ENCODE results near the gene ZFR2. TPM values are rescaled to one million over a fixed set of nuclear protein-coding genes. Genes with fewer than 3 reads are reported as not detected.

ZFR2 gene
- total RNA-seq, 1 donor from 2014 or later, result 0.17 TPM

- DNase-seq, result no peak
Observed at GRCh38 chr19:3813473-3814392, 55.1 kb downstream of the ZFR2 start.

DNA sequence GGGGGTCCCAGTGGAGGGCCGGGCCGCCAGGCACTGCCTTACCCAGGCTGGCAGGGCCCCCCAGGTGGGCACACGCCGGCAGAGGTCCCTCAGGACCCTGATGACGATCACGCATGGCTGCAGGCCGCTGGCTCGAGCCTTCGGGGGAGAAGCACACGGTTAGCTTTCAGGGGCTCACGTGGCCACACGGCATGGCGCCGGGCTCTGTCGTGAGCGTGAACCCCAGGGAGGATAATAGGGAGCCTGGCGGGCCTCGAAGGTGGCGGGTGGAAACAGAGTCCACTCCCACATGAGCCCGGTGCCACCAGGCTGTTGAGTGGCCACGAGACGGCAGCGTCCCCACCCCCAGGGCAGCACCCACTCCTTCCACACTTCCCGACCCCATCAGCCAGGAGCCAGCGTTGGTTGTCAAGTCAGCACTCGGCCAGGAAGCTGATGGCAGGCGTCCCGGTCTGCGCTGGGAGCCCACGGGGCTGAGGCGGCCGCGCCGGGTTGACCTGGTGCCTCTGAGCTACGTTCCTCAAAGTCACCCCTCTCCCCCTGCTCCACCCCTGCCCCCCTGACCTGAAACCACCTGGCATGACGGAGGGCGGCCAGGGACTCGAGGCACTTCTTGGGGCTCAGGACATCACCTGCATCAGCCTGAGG, 58.0 kb downstream of the ZFR2 start:
- no peak for DNase-seq

DNA sequence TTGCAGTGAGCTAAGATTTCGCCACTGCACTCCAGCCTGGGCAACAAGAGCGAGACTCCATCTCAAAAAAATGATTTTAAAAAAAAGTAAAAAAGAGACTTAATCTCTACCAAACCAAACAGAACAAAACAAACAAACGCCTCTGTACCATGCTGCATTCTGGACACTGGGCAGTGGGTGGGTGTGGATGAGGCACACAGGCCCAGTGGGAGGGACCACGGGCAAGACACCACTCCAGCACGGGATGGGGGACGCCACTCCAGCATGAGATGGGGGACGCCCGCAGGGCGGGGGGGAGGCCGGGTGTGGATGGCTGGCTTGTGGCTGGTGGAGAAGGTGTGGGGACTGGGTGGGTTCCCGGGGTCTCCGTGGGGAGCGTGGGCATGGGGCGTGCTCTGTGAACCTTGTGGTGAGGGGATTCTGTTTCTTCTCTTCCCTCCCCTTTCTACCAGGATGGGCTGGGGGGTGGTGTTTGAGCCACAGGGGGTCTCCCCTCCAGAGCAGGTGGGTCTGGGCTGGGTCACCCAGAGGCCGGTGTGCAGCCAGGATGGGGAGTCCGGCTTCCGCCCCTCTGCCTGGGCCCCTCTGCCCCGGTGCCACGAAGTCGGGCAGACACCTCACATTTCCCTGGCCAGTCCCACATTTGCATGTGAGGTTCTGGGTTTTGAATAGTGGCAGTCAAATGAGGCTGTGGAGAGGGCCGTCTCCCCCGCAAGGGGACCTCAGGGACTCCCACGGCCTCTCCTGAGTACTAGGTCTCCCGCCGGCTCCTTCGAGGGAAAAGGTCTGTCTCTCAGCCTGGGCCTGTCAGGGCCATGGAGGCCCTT, 58.7 kb downstream of the ZFR2 start:
- DNase-seq, result no peak

GRCh38 chr19:3808420-3809143, 60.3 kb downstream of the ZFR2 start:
- no peak for DNase-seq

DNA sequence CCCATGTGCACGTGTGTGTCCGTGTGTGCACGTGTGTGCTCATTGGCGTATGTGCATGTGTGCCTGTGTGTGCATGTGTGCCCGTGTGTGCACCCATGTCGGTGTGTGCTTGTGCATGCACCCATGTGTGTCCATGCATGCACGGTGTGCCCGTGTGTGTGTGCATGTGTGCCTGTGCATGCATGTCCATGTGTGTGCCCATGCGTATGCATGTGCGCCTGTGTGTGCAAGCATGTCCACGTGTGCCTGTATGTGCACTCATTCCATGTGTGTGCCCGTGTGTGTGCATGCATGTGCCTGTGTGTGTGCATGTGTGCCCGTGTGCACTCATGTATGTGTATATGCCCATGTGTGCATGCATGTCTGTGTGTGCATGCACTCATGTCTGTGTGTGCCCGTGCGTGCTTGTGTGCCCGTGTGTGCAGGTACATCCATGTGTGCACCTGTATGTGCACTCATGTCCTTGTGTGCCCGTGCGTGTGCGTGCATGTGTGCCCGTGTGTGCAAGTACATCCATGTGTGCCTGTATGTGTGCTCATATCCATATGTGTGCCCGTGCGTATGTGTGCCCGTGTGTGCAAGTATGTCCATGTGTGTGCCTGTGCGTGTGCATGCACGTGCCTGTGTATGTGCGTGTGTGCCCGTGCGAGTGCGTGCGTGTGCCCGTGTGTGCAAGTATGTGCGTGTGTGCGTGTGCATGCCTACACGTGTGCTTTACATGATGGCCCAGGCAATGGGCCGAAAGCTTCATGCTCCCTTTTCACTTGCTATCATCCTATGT, 61.1 kb downstream of the ZFR2 start:
- no peak for DNase-seq

DNA sequence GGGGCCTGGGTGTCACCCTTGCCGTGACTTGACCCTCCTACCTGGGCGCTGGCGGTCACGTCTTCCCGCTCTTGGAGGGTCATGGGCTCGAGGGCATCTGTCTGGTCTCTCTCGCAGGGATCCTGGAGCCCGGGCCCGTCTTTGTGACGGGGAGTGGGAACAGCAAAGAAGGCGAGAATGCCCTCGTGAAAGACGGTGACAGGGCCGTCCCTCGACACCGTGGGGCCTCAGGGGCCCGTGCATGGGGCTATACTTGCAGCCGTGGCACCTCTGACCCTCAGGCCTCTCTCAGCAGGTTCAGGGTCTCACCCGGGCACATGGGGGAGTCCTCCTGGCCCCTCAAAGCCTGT, 61.7 kb downstream of the ZFR2 start:
- no peak for DNase-seq

DNA sequence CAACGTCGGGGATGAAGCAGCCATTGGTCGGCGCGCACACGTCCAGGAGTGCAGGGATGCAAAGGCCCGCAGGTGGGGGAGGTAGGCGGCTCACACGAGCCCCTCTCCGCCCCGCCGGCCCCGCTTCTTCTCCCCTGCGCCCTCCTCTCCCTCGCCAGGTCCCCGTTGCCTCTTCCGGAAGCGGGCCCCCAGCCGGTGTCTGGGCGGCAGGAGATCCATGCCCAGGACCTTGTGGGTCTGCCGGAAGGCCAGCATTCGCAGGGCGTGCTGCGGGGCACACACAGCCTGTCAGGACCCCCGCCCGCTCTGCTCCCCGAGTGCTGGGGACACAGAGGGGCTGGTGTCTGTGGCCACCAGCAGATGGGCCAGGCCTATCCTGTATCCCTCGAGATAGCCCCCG, 63.0 kb downstream of the ZFR2 start:
- no peak for DNase-seq

GRCh38 chr19:3804429-3804828, 64.4 kb downstream of the ZFR2 start:
- DNase-seq, result no peak

DNA sequence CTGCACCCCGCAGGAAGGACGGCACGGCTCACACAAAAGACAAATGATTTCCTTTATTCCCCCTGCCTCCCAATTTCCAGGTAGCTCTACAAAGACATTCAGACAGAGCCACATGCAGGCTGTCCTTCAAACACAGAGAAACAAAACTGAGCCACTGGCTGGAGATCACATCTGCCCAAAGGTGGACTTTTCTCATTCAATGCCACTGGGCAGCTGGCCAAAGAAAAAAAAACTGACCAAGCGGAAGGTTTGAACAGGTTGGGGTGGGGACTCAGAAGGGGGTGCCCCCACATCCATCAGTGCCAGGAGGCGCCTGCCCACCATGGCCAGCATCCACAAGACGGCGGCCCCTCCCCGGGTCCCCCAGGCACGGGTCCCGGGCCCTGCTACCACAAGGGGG, 64.9 kb downstream of the ZFR2 start:
- no peak for DNase-seq

DNA sequence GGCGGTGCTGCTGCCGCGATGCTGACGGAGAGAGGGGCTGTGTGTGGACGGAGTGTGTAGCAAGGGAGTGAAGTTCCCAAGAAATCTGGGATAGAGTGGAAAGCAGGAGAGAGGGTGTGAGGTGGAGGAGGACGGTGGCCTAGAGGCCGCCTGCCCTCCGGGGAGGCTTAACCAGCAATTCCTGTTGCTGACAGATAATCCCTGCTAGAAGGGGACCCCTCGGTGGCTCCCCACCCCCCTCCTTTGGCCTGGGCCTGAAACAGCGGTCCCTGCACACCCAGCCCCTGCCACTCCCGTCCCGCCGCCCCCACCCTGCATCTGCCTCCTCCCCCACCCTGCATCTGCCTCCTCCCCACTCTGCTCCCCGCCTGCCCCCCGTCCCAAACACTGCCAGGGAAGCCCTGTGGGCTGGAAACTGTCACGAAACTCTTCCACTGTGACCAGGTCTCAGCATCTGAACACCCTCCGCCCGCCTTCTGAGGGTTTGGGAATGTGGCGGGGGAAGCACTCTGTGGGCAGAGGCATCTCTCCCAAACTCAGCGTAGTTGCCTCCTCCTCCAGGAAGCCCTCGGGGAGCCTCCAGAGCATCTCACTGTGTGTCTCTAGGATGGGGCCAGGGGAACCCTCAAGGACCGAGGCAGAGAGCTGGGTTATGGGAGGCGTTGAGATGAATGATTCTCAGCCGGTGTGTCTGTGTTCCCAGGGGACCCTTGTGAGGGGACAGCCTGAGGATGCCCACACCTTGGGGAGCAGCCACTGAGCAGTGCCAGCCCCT, 65.5 kb downstream of the ZFR2 start:
- no peak for DNase-seq

- no peak for DNase-seq
Observed at GRCh38 chr19:3801412-3802096, 67.3 kb downstream of the ZFR2 start.

- no peak for DNase-seq
Observed at GRCh38 chr19:3800996-3801395, 67.8 kb downstream of the ZFR2 start.

DNA sequence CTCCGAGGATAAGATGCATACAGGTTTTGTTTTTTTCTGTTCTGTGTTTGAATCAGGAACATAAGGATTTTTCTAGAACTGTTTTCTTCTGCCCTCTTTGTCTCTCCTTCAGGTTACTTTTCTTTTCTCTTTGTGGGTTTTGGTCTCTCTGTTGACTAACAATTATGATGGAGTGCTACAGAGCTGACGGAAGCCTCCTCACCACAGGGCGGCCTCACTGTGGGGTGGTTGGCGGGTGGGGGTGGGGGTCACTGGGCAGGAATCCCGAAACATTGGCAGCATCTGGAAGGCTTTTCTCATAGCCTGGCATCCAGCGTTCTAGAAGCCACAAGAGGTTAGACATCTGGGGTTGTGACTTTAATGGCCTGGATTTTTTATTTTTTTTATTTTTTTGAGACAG, 70.7 kb downstream of the ZFR2 start:
- DNase-seq, result no peak

DNA sequence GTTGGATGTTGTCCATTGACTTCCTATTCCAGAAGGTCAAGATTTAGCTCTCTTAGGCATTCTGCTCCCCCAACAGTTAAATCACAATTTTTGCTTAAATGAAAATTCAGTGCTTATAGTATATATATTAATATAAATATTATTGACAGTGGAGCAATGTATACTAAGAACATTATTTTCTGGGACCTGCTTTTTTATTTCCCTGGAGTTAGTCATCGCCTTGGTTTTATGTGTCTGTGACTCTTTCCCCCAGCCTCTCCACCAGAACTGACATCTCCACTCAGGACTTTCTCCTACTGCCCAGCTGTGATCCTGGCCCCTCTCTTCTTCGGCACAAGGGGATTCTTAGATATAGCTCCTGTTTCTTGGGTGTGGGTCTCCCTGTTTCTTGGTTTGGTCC, 72.5 kb downstream of the ZFR2 start:
- no peak for DNase-seq

DNA sequence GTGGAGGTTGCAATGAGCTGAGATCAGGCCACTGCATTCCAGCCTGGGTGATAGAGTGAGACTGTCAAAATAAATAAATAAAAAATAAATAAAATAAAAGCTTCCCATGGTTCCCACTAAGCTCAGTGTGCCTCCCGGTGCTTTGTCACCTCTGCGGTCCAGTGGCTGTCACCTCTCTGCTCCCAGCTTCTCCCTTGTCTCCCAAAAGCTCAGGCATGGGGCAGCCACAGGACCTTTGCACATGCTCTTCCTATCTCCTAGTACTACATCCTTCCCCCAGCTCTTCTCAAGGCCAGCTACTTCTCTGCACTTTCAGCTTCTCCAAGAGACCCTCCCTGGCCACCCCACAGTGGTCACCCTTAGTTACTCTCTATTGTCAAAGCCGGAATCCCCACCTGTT, 75.0 kb downstream of the ZFR2 start:
- DNase-seq, result no peak

- no peak for DNase-seq
Observed at GRCh38 chr19:3792114-3792513, 76.7 kb downstream of the ZFR2 start.

GRCh38 chr19:3790941-3791340, 77.9 kb downstream of the ZFR2 start:
- DNase-seq, result no peak

GRCh38 chr19:3790209-3790734, 78.6 kb downstream of the ZFR2 start:
- DNase-seq, result no peak

- DNase-seq, result no peak
Observed at GRCh38 chr19:3788996-3789778, 79.7 kb downstream of the ZFR2 start.
